GM18511 (cell line): ENCODE results near the gene PIWIL4.
A peak's percentile ranks its signal among the peaks of the same experiment; 100 is the strongest.
"Not testable (repeated sequence)": the region's sequence is repeated elsewhere in the genome, so short reads cannot be mapped to it uniquely, and the experiment has no call there.

Source experiments
- ATAC-seq: cut with Tn5 transposase; IDR thresholded peaks from one replicate; pipeline ENCODE4 v1.9.1; 2021; ENCODE audit warnings: mild to moderate bottlenecking, moderate library complexity; ENCODE audit not compliant: unreplicated experiment

PIWIL4 gene

DNA sequence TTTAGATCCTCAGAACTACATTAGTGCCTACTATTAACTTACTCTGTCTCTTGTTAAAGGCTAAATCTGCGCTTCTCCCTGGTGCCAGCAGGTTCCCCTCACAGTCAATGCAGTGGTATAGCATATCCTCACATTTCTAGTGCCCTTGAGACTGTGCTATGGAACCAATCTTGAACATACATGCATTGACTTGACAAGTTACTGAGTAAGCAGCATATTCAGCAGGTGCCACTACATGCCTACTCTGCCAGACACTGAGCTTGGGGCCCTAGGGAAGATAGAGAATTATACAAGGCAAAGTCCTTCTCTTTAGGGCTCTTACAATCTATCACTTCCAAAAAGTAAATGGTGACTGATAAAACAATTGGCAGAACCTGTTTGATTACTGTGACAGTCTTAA, 20.3 kb upstream of the PIWIL4 start:
- ATAC-seq: no peak

DNA sequence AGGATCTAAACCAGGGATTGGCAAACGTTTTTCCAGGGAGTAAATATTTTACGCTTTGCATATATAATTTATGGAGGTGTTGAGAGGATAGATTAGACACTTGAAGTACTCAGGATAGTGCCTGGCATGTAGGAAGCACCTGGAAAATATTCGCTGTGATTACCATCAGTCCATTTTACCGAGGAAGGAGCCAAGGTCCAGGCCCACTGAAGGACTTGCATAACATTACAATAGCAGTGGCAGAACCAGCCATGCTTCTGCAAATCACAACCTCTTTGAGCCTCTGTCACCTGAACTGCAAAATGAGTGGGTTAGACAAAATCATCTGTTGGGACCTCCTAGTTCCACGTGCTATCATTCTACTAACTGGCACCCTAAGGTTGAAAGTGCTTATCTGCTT, 18.0 kb upstream of the PIWIL4 start:
- no peak for ATAC-seq

DNA sequence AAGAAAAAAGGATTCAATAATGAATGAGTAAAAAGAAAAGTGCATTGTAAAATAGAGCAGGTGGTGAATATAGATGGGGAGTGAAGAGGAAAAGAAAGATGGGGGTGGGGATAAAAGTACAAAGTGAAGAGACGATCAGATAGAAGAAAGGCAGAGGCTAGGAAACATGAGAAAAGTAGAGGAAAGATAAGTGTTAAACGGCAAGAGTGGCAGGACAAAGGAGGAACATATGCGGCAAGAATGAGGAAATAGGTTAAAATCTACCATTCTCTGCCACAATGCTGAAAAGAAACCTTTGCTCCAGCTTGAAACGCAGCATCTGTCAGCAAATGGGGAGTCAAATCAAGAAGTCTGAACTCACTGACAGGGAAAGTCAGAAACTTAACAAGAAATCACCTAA, 16.7 kb upstream of the PIWIL4 start:
- ATAC-seq: no peak

DNA sequence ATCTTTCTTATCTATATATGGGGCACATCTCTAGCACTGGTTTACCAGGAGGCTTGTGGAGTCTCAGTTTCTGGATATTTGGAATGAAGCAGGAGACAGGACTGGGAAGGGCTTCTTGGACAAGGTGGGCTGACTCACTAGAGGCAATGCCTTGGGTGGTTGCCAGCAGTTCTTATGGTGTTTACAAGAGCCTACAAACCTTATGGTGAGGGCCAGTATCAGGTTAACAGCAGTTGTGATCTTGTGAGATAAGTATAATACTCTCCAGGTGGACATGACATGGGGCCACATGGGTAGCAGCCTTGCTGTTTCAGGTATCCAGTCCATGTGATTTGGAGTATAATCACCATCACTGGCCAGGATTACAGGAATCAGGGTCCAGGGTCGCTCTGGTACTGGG, 13.2 kb upstream of the PIWIL4 start:
- no peak for ATAC-seq

DNA sequence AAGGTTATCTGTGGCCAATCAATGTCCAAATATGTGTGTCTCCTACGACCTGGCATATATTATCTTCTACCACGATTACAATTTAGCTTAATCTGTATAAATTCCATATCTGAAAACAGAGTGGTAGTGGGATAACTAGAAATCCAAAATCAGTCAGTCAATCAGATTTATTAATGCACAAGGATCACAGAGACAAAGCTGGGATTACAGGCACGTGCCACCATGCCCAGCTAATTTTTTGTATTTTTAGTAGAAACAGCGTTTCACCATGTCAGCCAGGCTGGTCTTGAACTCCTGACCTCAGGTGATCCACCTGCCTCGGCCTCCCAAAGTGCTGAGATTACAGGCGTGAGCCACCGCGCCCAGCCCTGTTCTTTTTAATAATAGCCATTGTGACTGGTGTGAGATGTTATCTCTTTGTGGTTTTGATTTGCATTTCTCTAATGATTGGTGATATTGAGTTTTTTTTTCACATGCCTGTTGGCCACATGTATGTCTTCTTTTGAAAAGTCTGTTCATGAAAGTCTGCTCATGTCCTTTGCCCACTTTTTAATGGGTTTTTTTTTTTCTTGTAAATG, 11.3 kb upstream of the PIWIL4 start:
- peak; percentile 41 for ATAC-seq

DNA sequence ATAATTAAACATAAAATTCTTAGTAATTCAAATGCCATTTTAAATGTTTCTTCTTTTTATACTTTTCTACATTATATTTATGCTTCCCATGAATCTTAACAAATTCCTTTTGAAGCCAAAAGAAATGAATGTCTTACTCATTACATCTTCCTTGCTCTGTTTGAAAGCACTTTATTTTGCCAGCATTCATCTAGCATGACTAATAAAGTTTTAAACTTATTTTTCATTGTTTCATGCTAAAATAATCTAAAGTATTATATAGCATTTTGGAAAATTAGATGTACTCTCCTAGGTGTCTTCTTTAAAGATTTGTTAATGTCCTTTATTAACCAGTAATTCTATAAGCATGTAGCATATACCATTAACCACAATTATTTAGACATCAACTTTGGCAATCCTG, 9.7 kb upstream of the PIWIL4 start:
- no peak for ATAC-seq

DNA sequence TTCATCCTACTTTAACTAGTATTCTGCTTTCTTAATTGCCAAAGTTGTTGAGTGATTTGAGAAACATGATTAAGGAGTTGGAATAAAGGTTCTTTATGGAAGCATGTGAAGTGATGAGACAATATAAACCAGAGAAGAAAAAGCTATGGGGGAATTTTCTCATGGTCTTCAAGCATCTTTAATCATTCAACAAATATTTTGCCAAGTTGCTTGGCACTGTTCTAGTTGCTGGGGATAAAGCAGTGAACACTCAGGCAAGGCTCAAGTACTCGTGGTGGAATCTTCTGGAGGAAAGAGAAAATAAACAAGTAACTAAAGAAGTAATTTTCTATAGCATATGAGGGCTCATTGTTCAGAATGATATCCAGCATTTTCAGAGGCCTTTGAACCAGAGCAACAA, 9.2 kb upstream of the PIWIL4 start:
- ATAC-seq: peak; percentile 9

DNA sequence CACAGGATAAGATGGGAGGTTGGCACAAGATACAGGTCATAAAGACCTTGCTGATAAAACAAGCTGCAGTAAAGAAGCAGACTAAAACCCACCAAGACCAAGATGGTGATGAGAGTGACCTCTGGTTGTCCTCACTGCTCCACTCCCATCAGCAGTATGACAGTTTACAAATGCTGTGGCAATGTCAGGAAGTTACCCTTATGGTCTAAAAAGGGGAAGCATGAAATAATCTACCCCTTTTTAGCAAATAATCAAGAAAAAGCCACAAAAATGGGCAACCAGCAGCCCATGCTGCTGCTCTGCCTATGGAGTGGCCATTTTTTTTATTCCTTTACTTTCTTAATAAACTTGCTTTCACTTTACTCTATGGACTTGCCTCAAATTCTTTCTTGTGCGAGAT, 8.7 kb upstream of the PIWIL4 start:
- ATAC-seq: peak; percentile 72

DNA sequence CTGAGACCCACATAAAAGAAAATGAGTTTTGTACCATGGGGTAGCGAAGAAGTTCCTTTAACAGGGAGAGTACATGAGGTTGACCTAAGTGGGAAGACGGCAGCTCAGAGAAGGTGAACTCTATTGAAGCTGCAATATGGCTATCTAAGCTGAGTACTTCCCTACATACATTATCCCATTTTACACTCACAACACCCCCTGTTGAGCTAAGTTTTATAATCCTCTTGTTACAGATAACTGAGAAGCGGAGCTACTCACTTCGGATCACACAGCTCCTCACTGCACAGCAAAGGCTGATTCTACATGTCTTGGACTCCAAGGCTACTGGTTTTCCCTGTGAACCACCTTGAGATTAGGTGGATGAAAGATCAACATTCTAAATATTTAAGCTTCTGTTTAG, 8.2 kb upstream of the PIWIL4 start:
- no peak for ATAC-seq

DNA sequence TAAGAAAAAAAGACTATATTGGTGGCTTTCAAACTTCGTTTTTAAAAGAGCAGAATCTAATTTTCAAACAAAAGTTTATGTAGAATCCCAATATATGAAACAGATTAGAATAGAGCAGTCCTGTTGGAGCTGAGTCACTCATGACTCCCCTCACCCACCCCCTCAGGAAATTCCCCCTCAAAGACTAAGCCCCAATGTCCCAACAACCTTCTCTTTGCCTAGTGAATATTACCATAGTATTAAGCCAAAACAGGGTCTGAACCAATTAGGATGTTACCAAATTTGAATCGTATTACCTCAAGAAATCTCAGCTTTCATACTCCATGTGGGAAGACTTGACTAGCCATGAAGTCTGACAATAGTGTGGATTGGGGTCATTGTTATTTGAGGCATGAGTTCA, 7.8 kb upstream of the PIWIL4 start:
- no peak for ATAC-seq

DNA sequence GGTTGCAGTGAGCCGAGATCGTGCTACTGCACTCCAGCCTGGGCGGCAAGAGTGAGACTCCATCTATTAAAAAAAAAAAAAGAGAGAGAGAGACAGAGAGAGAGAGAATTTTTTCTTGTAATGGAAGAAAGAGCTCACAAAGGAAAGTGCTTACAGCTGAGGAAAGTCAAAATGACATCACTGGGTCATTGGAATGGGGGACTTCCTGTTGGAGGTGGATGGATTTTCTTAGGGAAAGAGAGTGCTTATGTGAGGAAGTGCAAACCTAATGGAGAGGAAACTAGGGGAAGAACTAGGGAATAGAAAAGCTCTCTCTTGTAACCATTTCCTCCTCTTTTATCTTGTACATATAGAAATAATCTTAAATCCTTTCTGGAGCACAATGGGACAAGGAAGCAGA, 6.3 kb upstream of the PIWIL4 start:
- ATAC-seq: no peak

DNA sequence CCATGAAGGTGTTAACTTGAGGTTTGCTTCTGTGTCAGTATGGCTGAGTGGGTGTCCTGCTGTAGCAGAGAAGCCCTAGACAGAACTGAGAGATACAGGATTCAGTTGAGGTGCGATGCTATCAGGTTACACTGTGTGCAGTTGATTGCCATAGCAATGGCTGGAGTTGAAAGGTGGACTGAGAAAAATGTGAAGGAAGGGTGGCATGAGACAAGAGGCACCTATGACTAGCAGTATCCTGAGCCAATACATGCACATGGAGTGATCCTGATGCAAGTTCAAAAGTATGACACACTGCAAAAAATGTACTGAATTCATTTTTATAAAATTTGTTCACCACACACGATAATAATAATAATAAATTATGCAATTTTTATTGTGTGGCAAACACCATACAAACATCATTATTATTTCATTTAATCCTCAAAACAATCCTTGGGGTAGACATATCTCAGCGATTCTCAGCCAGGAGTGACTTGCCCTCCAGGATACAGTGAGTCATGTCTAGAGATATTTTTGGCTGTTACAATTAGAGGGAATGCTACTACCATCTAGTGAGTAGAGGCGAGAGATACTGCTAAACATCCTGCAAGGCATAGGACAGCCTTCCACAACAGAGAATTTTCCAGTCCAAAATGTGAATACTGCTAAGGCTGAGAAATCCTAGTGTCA, 3.9 kb upstream of the PIWIL4 start:
- ATAC-seq: no peak

DNA sequence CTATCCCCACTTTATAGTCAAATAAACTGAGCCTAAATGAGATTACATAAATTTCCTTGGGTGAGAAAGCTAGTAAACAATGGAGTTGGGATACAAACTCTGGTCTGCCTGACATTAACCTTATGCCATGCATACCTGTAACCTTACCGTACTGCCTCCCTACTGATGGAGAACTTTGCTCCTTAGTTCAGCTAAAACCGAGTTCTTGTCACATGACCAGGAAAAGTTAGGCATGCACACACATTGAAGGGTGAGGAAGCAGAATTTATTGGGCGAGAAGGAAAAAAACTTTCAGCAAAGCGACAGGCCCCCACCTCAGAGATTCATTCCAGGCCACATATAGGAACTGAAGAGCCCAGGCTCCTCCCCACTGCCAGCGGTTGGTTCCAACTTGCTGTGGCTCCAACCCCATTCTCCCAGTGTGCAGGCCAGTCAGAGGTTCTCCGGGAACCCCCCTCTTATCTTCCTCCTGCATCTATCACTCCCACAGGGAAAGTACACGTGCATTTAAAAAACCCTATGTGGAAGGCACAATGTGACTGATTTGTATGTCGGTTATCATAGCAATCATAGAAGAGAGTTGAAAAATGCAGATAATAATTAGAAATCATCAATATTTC, 3.2 kb upstream of the PIWIL4 start:
- no peak for ATAC-seq

DNA sequence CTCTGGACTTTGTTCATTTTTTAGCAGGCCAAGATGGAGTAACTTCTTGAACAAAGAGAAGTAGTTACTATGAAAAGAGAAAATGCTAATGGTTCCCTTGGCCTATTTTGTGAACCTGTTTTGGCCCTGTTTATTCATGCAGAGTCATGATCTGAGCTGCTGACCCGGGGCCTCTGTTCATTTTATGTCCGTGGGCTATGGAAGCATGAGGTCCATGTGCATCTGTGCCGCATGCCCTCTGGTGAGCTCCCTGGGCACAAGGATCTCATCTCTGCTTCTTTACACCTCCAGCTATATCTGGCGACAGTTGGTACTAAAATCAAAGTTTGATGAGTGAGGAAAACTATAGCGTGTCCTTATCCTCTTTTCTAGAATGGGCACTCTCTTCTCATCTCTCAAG, 1.0 kb downstream of the PIWIL4 start:
- no peak for ATAC-seq

DNA sequence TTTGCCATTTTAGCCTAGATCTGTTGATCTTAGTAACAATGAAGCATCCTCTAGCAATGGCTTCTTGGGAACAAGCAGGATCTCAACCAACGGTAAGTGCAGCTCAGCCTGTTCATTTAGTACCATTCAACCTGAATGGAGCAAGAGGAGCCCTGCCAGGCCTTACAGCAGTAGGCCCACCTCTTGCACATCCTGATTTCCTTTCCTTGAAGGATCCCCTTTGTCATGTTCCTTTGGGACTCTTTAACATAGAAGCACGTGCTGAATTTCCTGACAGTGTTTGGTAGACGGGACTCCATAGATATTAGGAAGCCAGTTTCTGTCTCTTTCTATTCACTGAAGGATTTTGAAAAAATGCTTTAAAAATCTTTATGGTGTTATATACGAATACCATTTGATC, 1.5 kb downstream of the PIWIL4 start:
- no peak for ATAC-seq

DNA sequence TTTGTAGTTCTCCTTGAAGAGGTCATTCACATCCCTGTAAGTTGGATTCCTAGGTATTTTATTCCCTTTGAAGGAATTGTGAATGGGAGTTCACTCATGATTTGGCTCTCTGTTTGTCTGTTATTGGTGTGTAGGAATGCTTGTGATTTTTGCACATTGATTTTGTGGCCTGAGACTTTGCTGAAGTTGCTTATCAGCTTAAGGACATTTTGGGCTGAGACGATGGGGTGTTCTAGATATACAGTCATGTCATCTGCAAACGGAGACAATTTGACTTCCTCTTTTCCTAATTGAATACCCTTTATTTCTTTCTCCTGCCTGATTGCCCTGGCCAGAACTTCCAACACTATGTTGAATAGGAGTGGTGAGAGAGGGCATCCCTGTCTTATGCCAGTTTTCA, 5.8 kb downstream of the PIWIL4 start:
- not testable (repeated sequence) for ATAC-seq

DNA sequence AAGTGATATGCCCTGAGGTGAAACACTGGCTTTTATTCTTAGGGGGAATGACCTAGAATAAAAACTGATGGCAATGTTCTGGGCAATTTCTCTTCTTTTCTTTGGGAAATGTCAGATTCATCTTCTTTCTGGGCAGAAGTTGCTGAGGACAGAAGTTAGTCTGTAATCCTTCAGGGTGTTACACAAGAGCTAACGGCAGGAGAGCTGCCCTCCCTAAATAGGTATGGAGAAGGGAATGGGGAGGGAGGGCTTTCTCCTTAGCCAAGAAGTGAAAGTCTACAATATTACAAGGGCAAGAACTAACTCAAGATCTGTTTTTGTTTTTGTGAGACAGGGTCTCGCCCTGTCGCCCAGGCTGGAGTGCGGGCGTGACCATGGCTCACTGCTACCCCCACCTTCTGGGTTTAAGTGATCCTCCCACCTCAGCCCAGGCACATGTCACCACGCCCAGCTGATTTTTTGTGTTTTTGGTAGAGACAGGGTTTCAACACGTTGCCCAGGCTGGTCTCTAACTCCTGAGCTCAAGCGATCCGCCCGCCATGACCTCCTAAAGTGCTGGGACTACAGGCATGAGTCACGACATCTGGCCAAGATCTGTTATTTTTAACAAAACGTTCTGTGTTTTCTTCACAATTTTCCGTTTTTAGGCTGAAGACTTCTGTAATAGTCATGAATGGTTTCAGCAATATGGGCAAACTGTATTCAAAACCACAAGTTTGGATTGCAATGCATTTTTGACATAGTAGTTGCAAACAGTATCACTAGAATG, 7.2 kb downstream of the PIWIL4 start:
- ATAC-seq: no peak

DNA sequence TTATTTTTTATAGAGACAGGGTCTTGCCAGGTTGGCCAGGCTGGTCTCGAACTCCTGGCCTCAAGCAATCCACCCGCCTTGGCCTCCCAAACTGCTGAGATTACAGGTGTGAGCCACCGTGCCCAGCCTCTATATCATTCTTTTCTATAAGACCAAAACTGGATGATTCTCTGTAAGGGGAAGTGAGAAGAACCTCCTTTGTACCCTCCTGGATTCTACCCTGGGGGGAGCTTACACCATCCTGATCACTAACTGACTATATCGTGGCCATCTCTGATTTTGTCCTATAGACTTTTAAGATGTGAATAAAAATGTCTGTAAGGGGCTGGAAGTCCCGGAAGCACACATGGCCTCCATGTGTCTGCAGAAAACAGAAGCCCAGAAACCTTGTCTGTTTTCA, 9.1 kb downstream of the PIWIL4 start:
- ATAC-seq: no peak

DNA sequence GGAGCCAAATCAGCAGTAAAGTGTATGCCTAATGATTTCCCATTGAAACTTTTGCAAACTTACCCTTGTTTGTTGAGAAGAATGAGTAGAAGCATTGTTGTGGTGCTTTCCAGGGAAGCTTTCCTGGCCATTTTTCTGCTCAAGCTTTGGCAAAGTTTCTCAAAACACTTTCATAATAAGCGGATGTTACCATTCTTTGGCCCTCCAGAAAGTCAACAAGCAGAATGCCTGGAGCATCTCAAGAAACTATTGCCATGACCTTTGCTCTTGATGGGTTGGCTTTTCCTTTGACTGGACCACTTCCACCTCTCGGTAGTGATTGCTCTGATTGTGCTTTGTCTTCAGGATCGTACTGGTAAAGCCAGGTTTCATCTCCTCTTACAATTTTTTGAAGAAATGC, 10.7 kb downstream of the PIWIL4 start:
- no peak for ATAC-seq

DNA sequence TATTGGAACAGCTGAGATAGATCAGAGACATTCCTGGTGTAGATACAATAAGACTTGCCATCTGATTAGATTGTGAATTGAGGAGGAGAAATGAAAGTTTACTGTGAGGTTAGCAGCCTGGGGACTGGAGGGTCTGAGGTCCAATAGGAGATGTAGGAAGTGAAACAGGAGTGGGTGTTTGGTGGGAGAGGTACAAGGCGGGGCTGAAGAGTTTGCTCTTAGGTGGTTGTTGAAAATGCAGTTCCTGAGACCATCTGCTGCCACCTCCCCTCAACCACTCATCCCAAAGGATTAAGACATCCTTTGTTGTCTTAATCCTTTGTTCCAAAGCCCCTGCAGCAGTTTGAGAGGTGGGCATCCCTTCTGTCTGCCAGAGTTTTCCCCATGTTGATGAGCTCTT, 14.8 kb downstream of the PIWIL4 start:
- peak; percentile 77 for ATAC-seq

DNA sequence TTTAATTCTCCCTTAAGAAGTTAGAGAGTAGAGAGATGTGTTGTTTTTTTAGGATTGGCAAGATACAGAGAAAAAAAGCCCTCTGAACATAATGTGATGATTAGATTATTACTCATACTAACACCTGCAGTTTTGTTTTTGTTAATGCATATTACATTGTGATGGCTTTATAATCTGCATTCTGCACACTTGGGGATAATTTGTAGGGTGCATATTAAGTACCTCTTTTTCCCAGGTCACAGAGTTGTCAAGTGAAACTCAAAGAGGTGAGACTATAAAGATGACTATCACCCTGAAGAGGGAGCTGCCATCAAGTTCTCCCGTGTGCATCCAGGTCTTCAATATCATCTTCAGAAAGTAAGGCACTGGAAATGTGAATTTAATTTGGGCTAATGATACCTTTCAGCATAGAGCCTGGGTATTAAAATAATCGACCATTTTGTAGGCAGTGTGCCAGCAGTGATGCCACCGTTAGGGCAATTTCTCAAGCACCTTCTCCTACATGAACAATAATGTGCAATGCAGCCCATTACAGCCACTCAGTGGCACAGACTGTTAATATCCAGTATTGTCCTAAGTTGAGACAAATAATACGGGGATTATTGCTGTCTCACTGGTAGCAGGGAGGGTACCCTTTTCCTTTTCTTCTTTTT, 16.2 kb downstream of the PIWIL4 start:
- no peak for ATAC-seq
